RWPE2 (cell line): ENCODE data around the gene DGKD.
A peak's percentile ranks its signal among the peaks of the same experiment; 100 is the strongest.

Source experiments
- ATAC-seq: fragments of 200-7000 bp; cut with Tn5 transposase; 3 replicates; pipeline ENCODE4 v1.9.1; 2021; ENCODE audit warnings: low read depth
- DNase-seq: peaks from one replicate; pipeline ENCODE4 v3.0.0-alpha.2; 2020; ENCODE audit warnings: low spot score
- H3K27ac ChIP-seq: fragments of 450-650 bp; 2 replicates; pipeline ENCODE4 v1.5.1; 2017; ENCODE audit warnings: mild to moderate bottlenecking; ENCODE audit not compliant: poor library complexity, severe bottlenecking
- H3K27me3 ChIP-seq: fragments of 250-450 bp; sonication (Bioruptor Pico); 2 replicates; pipeline ENCODE4 v1.5.1; 2021; ENCODE audit warnings: mild to moderate bottlenecking, moderate library complexity; ENCODE audit not compliant: insufficient read depth, poor library complexity, severe bottlenecking
- H3K36me3 ChIP-seq: fragments of 250-450 bp; sonication (Bioruptor Pico); 2 replicates; pipeline ENCODE4 v1.5.1; 2020; ENCODE audit warnings: low read depth, mild to moderate bottlenecking, moderate library complexity
- H3K4me1 ChIP-seq: fragments of 250-450 bp; sonication (Bioruptor Pico); 2 replicates; pipeline ENCODE4 v1.5.1; 2021; ENCODE audit warnings: mild to moderate bottlenecking, moderate library complexity; ENCODE audit not compliant: insufficient read depth, poor library complexity, severe bottlenecking
- H3K4me3 ChIP-seq: fragments of 250-450 bp; sonication (Bioruptor Pico); 2 replicates; pipeline ENCODE4 v1.5.1; 2021; ENCODE audit warnings: mild to moderate bottlenecking, moderate library complexity; ENCODE audit not compliant: severe bottlenecking
- H3K9me3 ChIP-seq: fragments of 250-450 bp; sonication (Bioruptor Pico); 2 replicates; pipeline ENCODE4 v1.5.1; 2021; ENCODE audit warnings: mild to moderate bottlenecking, moderate library complexity; ENCODE audit not compliant: severe bottlenecking
- TF ChIP-seq, protein P1 (sequence below): fragments of 450-650 bp; IDR thresholded peaks from one replicate; pipeline ENCODE4 v1.5.1; 2017; ENCODE audit warnings: mild to moderate bottlenecking, moderate library complexity; ENCODE audit not compliant: poor library complexity, severe bottlenecking

DGKD gene

DNA sequence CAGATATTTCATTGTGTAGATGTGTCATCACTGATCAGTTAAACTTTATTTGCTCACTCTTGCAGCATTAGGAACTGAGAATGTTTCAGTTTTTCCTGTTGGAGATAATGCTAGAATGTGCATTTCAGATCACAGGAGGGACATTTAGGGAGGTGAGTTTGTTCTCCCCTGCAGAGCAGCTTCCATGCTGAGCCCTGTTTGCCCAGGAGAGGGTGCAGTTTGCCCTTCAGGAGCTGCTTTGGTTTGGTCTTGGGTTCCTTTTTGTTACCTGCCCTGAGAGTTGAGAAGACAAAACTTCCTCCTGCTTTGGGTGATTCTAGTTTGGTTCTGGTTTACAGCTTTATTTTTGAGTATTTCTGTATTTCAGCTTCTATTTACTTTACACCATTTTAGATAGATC is 49.9 kb downstream of the DGKD start:
- TF ChIP-seq, protein P1, sequence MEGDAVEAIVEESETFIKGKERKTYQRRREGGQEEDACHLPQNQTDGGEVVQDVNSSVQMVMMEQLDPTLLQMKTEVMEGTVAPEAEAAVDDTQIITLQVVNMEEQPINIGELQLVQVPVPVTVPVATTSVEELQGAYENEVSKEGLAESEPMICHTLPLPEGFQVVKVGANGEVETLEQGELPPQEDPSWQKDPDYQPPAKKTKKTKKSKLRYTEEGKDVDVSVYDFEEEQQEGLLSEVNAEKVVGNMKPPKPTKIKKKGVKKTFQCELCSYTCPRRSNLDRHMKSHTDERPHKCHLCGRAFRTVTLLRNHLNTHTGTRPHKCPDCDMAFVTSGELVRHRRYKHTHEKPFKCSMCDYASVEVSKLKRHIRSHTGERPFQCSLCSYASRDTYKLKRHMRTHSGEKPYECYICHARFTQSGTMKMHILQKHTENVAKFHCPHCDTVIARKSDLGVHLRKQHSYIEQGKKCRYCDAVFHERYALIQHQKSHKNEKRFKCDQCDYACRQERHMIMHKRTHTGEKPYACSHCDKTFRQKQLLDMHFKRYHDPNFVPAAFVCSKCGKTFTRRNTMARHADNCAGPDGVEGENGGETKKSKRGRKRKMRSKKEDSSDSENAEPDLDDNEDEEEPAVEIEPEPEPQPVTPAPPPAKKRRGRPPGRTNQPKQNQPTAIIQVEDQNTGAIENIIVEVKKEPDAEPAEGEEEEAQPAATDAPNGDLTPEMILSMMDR: peak; percentile 72
- H3K27me3 ChIP-seq: no peaks in the 10 kb centered on the region
- ATAC-seq (peak; percentile 63; the same call in 2 of the 3 replicates), DNase-seq (no peak)
- H3K4me1 ChIP-seq: no peaks in the 10 kb centered on the region
- H3K4me3 ChIP-seq: no peak overlapping the region
- H3K27ac ChIP-seq: no peak overlapping the region
- H3K36me3 ChIP-seq: no peaks in the 10 kb centered on the region
- no peaks in the 10 kb centered on the region for H3K9me3 ChIP-seq

DNA sequence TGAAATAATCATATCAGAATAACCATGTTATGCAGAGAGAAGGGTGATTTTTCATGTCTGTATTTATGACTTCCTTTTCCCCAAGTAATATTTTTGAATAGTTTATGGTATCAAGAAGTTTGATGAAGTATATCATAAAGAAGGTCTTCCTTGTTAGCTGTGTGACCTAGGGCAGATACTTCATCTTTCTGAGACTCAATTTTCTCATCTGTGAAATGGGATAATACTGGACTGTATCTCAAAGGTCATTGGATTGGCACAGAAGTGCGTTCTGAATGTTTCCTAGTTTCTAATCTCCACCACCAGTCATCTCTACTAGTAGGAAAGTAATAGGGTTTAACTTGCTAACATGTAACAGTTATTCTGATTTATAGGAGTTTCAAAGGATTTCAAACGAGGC is 52.6 kb downstream of the DGKD start:
- Histone ChIP-seq H3K27ac (no peak overlapping the region), H3K4me1 (no peaks in the 10 kb centered on the region), H3K27me3 (no peaks in the 10 kb centered on the region), H3K36me3 (no peaks in the 10 kb centered on the region; the same call in 1 of the 2 replicates), H3K4me3 (no peak overlapping the region), H3K9me3 (peaks cover 8% of the 10 kb centered on the region)
- TF ChIP-seq, protein P1: no peak
- no peak for DNase-seq
- ATAC-seq: no peak

DNA sequence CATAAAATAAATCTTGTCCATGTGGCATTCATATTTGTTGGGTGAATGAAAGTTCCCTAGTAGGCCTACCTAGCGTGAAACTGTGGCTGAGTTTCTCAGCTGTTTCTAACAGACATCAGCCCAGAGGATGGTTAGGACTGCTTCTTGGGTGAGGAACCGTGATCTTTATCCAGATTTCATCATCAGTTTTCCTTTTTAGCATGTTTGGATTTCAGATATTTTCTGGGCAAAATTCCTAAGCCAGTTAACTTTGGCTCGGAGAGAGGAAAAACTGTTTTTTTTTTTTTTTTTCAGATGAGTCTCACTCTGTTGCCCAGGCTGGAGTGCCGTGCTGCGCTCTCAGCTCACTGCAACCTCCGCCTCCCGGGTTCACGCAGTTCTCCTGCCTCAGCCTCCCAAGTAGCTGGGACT is 53.5 kb downstream of the DGKD start:
- H3K36me3 ChIP-seq: no peaks in the 10 kb centered on the region; the same call in 1 of the 2 replicates

DNA sequence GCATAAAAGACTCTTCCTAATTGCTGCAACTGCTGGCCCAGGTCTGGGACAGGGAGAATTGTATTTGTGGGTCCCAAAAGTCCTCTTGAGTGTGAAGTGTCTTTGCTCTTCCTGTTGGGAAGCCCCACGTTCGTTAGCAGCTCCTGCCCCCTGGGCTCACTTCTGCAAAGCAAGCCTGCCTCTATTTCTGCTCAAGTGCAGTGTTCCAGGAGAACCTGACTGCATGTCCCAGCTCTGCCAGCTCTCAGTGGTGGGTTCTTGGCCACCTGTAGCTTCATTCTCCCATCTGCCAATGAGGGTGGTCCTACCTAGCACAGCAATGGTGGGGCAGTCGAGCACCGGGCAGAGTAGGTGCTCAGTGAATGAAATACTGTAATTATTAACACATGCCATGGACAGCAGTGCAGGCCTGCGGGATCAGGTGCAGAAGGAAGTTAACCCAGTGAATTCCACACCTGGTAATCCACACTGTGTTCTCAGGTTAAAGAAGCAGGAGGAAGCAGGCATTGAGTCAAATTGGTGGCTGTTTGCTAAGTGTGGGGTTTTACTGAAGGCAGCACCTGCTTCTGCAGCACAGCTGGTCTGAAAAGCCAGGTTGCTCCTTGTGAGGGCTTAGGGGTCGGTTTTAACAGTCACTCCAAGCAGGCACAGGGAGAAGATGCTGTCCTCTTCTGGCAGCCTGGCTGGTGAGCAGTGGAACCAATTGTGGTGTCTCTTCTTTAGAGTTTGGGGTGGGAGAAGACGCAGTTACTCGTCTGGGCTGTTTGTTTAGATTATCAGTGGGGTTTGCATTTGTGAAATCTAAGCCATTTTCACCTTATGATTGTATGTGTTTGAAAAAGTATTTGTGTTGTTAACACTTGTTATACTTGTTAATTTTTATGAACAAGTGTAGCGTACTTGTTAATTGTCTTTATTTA is 54.3 kb downstream of the DGKD start:
- Histone ChIP-seq H3K36me3 (no peaks in the 10 kb centered on the region; the same call in 1 of the 2 replicates), H3K9me3 (peaks cover 17% of the 10 kb centered on the region), H3K4me3 (no peak overlapping the region), H3K27ac (no peak overlapping the region), H3K4me1 (peaks cover 9% of the 10 kb centered on the region), H3K27me3 (no peaks in the 10 kb centered on the region)
- DNase-seq: no peak
- TF ChIP-seq, protein P1: no peak
- no peak for ATAC-seq

More for the DNA sequence above, 53.5 kb downstream of the DGKD start:
- H3K27ac ChIP-seq: no peak overlapping the region
- ATAC-seq (no peak), DNase-seq (no peak)
- no peak overlapping the region for H3K4me3 ChIP-seq
- peaks cover under 1% of the 10 kb centered on the region for H3K4me1 ChIP-seq
- H3K9me3 ChIP-seq: peaks cover 17% of the 10 kb centered on the region
- TF ChIP-seq, protein P1: no peak
- no peaks in the 10 kb centered on the region for H3K27me3 ChIP-seq
